ENCODE data around the gene LIN7C. TPM values are rescaled to one million over a fixed set of nuclear protein-coding genes. Genes with fewer than 3 reads are reported as not detected.
"Not testable (repeated sequence)": the region's sequence is repeated elsewhere in the genome, so short reads cannot be mapped to it uniquely, and the experiment has no call there.

The LIN7C gene
- polyA plus RNA-seq (ENCODE audit: insufficient read depth in 1 of 5, insufficient read length in 5 of 5, low replicate concordance in 1 of 5) = 10 to 100 TPM; 15.7 to 23.5 (median 21.3) TPM
- long read RNA-seq, donor 1, full-length matches to known transcripts = 5 of 5 reads
- long read RNA-seq, donor 1, partial matches to known transcripts = 0 of 5 reads
- long read RNA-seq, donor 1, other reads (novel, unspliced or antisense) = 0 of 5 reads
- long read RNA-seq, donor 2, full-length matches to known transcripts = 2 of 2 reads
- long read RNA-seq, donor 2, partial matches to known transcripts = 0 of 2 reads
- long read RNA-seq, donor 2, other reads (novel, unspliced or antisense) = 0 of 2 reads
- long read RNA-seq, donor 3, full-length matches to known transcripts = 1 of 1 reads
- long read RNA-seq, donor 3, partial matches to known transcripts = 0 of 1 reads
- long read RNA-seq, donor 3, other reads (novel, unspliced or antisense) = 0 of 1 reads
- long read RNA-seq, donor 4, full-length matches to known transcripts = 2 of 2 reads
- long read RNA-seq, donor 4, partial matches to known transcripts = 0 of 2 reads
- long read RNA-seq, donor 4, other reads (novel, unspliced or antisense) = 0 of 2 reads
- long read RNA-seq, donor 5, full-length matches to known transcripts = 4 of 4 reads
- long read RNA-seq, donor 5, partial matches to known transcripts = 0 of 4 reads
- long read RNA-seq, donor 5, other reads (novel, unspliced or antisense) = 0 of 4 reads
- long read RNA-seq, donor 6, full-length matches to known transcripts = 8 of 8 reads
- long read RNA-seq, donor 6, partial matches to known transcripts = 0 of 8 reads
- long read RNA-seq, donor 6, other reads (novel, unspliced or antisense) = 0 of 8 reads
- long read RNA-seq, donor 7, full-length matches to known transcripts = 8 of 8 reads
- long read RNA-seq, donor 7, partial matches to known transcripts = 0 of 8 reads
- long read RNA-seq, donor 7, other reads (novel, unspliced or antisense) = 0 of 8 reads
- long read RNA-seq, donor 8, partial matches to known transcripts = 7 of 7 reads
- long read RNA-seq, donor 8, other reads (novel, unspliced or antisense) = 0 of 7 reads

GRCh38 chr11:27506200-27507182, at the start of gene LIN7C:
TSS of gene LIN7C (minus strand) at chr11:27506769. CDS start at chr11:27506752, 17 bp downstream.
- peak; percentile 95 to 96 for DNase-seq

GRCh38 chr11:27555264-27555663, 48.7 kb upstream of the LIN7C start:
- DNase-seq = no peak

GRCh38 chr11:27553186-27553585, 46.6 kb upstream of the LIN7C start:
- no peak for DNase-seq

GRCh38 chr11:27552341-27552740, 45.8 kb upstream of the LIN7C start:
- no peak for DNase-seq

GRCh38 chr11:27551127-27551526, 44.6 kb upstream of the LIN7C start:
- no peak for DNase-seq

- no peak for DNase-seq
Measured at GRCh38 chr11:27545946-27546345, 39.4 kb upstream of the LIN7C start.

GRCh38 chr11:27545035-27545434, 38.5 kb upstream of the LIN7C start:
- DNase-seq = no peak

- DNase-seq = no peak
Measured at GRCh38 chr11:27541790-27542189, 35.2 kb upstream of the LIN7C start.

GRCh38 chr11:27540051-27540450, 33.5 kb upstream of the LIN7C start:
- DNase-seq = no peak

- no peak for DNase-seq
Measured at GRCh38 chr11:27535103-27535502, 28.5 kb upstream of the LIN7C start.

- DNase-seq = no peak
Measured at GRCh38 chr11:27532652-27533325, 26.2 kb upstream of the LIN7C start.

- DNase-seq = no peak
Measured at GRCh38 chr11:27528712-27529111, 22.1 kb upstream of the LIN7C start.

GRCh38 chr11:27526535-27526934, 20.0 kb upstream of the LIN7C start:
- DNase-seq = no peak

- DNase-seq = no peak
Measured at GRCh38 chr11:27525824-27526516, 19.4 kb upstream of the LIN7C start.

GRCh38 chr11:27524155-27524554, 17.6 kb upstream of the LIN7C start:
- no peak for DNase-seq

GRCh38 chr11:27520226-27520625, 13.7 kb upstream of the LIN7C start:
- DNase-seq = no peak

GRCh38 chr11:27518518-27518917, 11.9 kb upstream of the LIN7C start:
- DNase-seq = no peak

GRCh38 chr11:27517490-27517889, 10.9 kb upstream of the LIN7C start:
- DNase-seq = not testable (repeated sequence)

GRCh38 chr11:27514558-27514957, 8.0 kb upstream of the LIN7C start:
- no peak for DNase-seq

GRCh38 chr11:27514076-27514475, 7.5 kb upstream of the LIN7C start:
- no peak for DNase-seq
